ENCODE results near the gene ASB2. TPM values are rescaled to one million over a fixed set of nuclear protein-coding genes. Genes with fewer than 3 reads are reported as not detected.

Gene ASB2
- polyA plus RNA-seq, 1 donor from 2014 or later: 0.26 TPM

DNA sequence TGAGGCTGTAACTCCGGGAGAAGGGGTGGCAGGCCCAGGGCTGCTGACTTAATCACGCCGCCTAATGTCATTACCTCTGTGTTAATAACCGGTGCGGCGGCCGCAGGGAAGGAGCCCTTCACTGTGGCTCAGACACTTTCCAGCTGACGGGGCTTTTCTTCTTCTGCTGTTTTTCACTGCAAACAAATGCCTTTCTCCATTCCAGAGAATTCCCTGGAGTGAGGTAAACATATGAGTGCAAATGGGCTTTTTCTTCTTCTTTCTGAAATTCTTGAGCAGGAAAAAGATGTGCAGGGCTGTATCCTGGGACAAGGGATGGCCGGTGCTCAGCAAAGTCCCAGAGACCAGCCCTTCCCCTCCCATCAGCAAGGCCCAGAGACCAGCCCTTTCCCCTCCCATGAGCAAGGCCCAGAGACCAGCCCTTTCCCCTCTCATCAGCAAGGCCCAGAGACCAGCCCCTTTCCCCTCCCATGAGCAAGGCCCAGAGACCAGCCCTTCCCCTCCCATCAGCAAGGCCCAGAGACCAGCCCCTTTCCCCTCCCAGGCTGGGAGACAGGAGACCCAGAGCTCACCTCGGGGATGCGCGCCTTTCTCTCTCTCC, 82.6 kb downstream of the ASB2 start:
- H3K79me2 ChIP-seq (replicated peaks; ENCODE audit: insufficient read depth, low read length): no peaks in the 10 kb centered on the region
- no peak overlapping the region for H3K4me3 ChIP-seq (ENCODE audit: low read length)
- H3K9me2 ChIP-seq (ENCODE audit: insufficient read depth, low read length): no peaks in the 10 kb centered on the region
- no peaks in the 10 kb centered on the region for H3F3A ChIP-seq (ENCODE audit: insufficient read depth, low read length, poor library complexity, severe bottlenecking)
- no peaks in the 10 kb centered on the region for H3K36me3 ChIP-seq (ENCODE audit: insufficient read depth, low read length)
- no peaks in the 10 kb centered on the region for H4K20me1 ChIP-seq (ENCODE audit: insufficient read depth)
- no peak overlapping the region for H2AFZ ChIP-seq (ENCODE audit: low read depth, low read length)
- H3K27ac ChIP-seq (ENCODE audit: low read length): no peak overlapping the region
- H3K9ac ChIP-seq (ENCODE audit: low read length): no peak overlapping the region
- no peaks in the 10 kb centered on the region for H3K27me3 ChIP-seq (ENCODE audit: insufficient read depth, low read depth, low read length)
- H3K4me2 ChIP-seq (ENCODE audit: low read length): no peak overlapping the region
- TF ChIP-seq EZH2 (IDR thresholded peaks at IDR 0.05; ENCODE audit: borderline replicate concordance, insufficient read depth, low read length, poor library complexity, severe bottlenecking) (no peak), REST (IDR thresholded peaks at IDR 0.05; ENCODE audit: borderline replicate concordance) (no peak), EP300 (conservative IDR thresholded peaks at IDR 0.05; ENCODE audit: poor library complexity, severe bottlenecking) (no peak)
- no peaks in the 10 kb centered on the region for H3K9me3 ChIP-seq (ENCODE audit: low read length)

DNA sequence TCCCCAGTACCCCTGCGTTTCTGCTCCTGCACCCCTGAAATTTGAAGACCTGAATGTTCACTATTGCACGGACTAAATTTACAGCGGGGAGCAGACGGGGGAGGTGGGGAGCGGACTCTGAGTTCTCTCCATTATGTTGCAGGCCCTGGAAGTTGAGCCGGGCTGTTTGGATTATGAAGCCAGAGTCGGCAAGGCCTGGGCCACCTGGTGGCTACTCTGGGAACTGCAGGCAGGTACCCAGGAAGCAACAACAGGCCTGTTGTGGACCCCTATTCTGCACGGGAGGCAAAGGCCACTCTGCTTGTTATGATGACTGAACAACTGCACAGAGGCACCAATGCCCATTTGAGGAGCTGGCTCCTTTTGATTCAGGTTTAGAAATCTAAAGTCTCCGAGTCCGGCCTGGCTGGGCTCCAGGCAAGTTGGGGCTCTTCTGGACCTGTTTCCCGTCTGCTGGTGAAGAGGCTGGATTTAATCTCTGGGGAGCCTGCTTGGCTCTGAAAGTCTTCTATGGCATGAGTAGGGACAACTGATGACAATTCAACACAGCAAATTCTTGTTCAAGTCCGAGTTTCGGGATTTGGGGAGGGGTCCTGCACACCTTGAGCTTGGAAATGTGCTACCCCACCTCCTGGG, 83.3 kb downstream of the ASB2 start:
- Histone ChIP-seq H3K36me3 (ENCODE audit: insufficient read depth, low read length) (no peaks in the 10 kb centered on the region), H3K4me3 (ENCODE audit: low read length) (no peak overlapping the region), H3F3A (ENCODE audit: insufficient read depth, low read length, poor library complexity, severe bottlenecking) (no peaks in the 10 kb centered on the region), H3K79me2 (replicated peaks; ENCODE audit: insufficient read depth, low read length) (no peaks in the 10 kb centered on the region), H3K9ac (ENCODE audit: low read length) (no peak overlapping the region), H3K27me3 (ENCODE audit: insufficient read depth, low read depth, low read length) (no peaks in the 10 kb centered on the region), H2AFZ (ENCODE audit: low read depth, low read length) (no peak overlapping the region), H4K20me1 (ENCODE audit: insufficient read depth) (no peaks in the 10 kb centered on the region), H3K4me2 (ENCODE audit: low read length) (no peak overlapping the region), H3K9me2 (ENCODE audit: insufficient read depth, low read length) (no peaks in the 10 kb centered on the region), H3K27ac (ENCODE audit: low read length) (no peak overlapping the region), H3K9me3 (ENCODE audit: low read length) (no peaks in the 10 kb centered on the region)
- no peak for TF ChIP-seq TAF1 (IDR thresholded peaks at IDR 0.05; ENCODE audit: low read depth)
- TF ChIP-seq RAD21 (conservative IDR thresholded peaks at IDR 0.05): peak; percentile 67
- peak; percentile 80 for TF ChIP-seq SMC3 (conservative IDR thresholded peaks at IDR 0.05; ENCODE audit: poor library complexity)
- TF ChIP-seq, protein P1, sequence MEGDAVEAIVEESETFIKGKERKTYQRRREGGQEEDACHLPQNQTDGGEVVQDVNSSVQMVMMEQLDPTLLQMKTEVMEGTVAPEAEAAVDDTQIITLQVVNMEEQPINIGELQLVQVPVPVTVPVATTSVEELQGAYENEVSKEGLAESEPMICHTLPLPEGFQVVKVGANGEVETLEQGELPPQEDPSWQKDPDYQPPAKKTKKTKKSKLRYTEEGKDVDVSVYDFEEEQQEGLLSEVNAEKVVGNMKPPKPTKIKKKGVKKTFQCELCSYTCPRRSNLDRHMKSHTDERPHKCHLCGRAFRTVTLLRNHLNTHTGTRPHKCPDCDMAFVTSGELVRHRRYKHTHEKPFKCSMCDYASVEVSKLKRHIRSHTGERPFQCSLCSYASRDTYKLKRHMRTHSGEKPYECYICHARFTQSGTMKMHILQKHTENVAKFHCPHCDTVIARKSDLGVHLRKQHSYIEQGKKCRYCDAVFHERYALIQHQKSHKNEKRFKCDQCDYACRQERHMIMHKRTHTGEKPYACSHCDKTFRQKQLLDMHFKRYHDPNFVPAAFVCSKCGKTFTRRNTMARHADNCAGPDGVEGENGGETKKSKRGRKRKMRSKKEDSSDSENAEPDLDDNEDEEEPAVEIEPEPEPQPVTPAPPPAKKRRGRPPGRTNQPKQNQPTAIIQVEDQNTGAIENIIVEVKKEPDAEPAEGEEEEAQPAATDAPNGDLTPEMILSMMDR (IDR thresholded peaks at IDR 0.05; ENCODE audit: poor library complexity, severe bottlenecking): peak; percentile 85

DNA sequence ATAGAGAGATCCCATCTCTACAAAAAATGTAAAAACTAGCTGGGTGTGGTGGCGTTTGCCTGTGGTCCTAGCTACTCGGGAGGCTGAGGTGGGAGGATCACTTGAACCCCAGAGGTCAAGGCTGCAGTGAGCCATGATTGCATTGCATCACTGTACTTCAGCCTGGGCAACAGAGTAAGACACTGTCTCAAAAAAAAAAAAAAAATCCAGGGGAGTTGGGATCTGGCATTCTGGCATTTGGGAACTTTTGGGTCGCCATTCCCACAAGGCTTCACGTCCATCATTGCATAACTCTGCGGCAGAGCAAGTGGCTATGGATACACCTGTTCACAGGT, 83.9 kb downstream of the ASB2 start:
- H2AFZ ChIP-seq (ENCODE audit: low read depth, low read length): no peak overlapping the region
- TF ChIP-seq POLR2AphosphoS5 (IDR thresholded peaks at IDR 0.05) (no peak), TAF1 (IDR thresholded peaks at IDR 0.05; ENCODE audit: low read depth) (no peak), REST (IDR thresholded peaks at IDR 0.05; ENCODE audit: borderline replicate concordance) (no peak), EP300 (conservative IDR thresholded peaks at IDR 0.05; ENCODE audit: poor library complexity, severe bottlenecking) (no peak)
- H4K20me1 ChIP-seq (ENCODE audit: insufficient read depth): no peaks in the 10 kb centered on the region
- H3K9me2 ChIP-seq (ENCODE audit: insufficient read depth, low read length): no peaks in the 10 kb centered on the region
- no peak overlapping the region for H3K27ac ChIP-seq (ENCODE audit: low read length)
- no peaks in the 10 kb centered on the region for H3K36me3 ChIP-seq (ENCODE audit: insufficient read depth, low read length)
- no peaks in the 10 kb centered on the region for H3K27me3 ChIP-seq (ENCODE audit: insufficient read depth, low read depth, low read length)
- H3K9ac ChIP-seq (ENCODE audit: low read length): no peak overlapping the region
- no peaks in the 10 kb centered on the region for H3K9me3 ChIP-seq (ENCODE audit: low read length)
- H3F3A ChIP-seq (ENCODE audit: insufficient read depth, low read length, poor library complexity, severe bottlenecking): no peaks in the 10 kb centered on the region
- H3K4me3 ChIP-seq (ENCODE audit: low read length): no peak overlapping the region
- H3K4me2 ChIP-seq (ENCODE audit: low read length): no peak overlapping the region
- H3K79me2 ChIP-seq (replicated peaks; ENCODE audit: insufficient read depth, low read length): no peaks in the 10 kb centered on the region
